H1 (cell line): ENCODE data around the gene RETREG3.

Experiments used
- CBX5 ChIP-seq: fragments of 300-800, 300-1000 bp; sonication (generic); IDR thresholded peaks from 2 replicates; pipeline ENCODE4 v1.7.1; 2016; ENCODE audit warnings: antibody characterized with exemption, low read length, low read depth
- CEBPB ChIP-seq: IDR thresholded peaks from 2 replicates; pipeline ENCODE4 v1.6.1; 2012; ENCODE audit warnings: low read depth, low read length
- CHD2 ChIP-seq: IDR thresholded peaks from 2 replicates; pipeline ENCODE4 v1.6.1; 2012; ENCODE audit warnings: low read length, improper control_type of control experiment
- CTBP2 ChIP-seq: IDR thresholded peaks from 2 replicates; pipeline ENCODE4 v1.7.0; 2011; ENCODE audit warnings: borderline replicate concordance, mild to moderate bottlenecking, moderate library complexity, mixed read lengths, low read length; ENCODE audit not compliant: insufficient read depth, insufficient read length
- CTCF ChIP-seq, 3 experiments: IDR thresholded peaks; 1 replicate in 2 of 3; 2 replicates in 1 of 3; pipeline versions ENCODE4 v1.5.1 to v1.6.1; 2011; ENCODE audit warnings: low read length in 3 of 3, mild to moderate bottlenecking in 3 of 3, inconsistent platforms in 2 of 3, low read depth in 1 of 3, moderate library complexity in 1 of 3; ENCODE audit not compliant: insufficient read depth in 1 of 3; ENCODE audit errors: control extremely low read depth in 1 of 3
- EP300 ChIP-seq, 2 experiments: IDR thresholded peaks; 1 replicate in 1 of 2; 2 replicates in 1 of 2; pipeline ENCODE4 v1.6.1; 2011 to 2012; ENCODE audit warnings: low read depth in 2 of 2, low read length in 2 of 2, mild to moderate bottlenecking in 2 of 2, borderline replicate concordance in 1 of 2, inconsistent platforms in 1 of 2, moderate library complexity in 1 of 2
- RBBP5 ChIP-seq: IDR thresholded peaks from 2 replicates; pipeline ENCODE4 v1.7.1; 2012; ENCODE audit warnings: low read depth, mild to moderate bottlenecking, inconsistent platforms, low read length, moderate library complexity, borderline replicate concordance

GRCh38 chr17:42632949-42633444 lies 23.8 kb upstream of the RETREG3 start:
- TF ChIP-seq EP300 (IDR thresholded peaks at IDR 0.05; ENCODE audit: borderline replicate concordance in 1 of 2, low read depth in 2 of 2, low read length in 2 of 2), result no peak
- TF ChIP-seq RBBP5, result no peak
- TF ChIP-seq CEBPB, result no peak
- no peak for TF ChIP-seq CHD2
- no peak for TF ChIP-seq CTBP2
- no peak for TF ChIP-seq CTCF (IDR thresholded peaks at IDR 0.05; ENCODE audit: control extremely low read depth in 1 of 3, insufficient read depth in 1 of 3, low read depth in 1 of 3, low read length in 3 of 3)
- no peak for TF ChIP-seq CBX5
